Common myeloid progenitor, CD34-positive (primary cell): Measurements from ENCODE around the gene ARHGAP26.

Source experiments
- CTCF ChIA-PET: fragments of 350-600 bp; sonication (Branson Sonifier 250); formaldehyde crosslinking; loops from one replicate; lab custom pipeline; 2021; ENCODE audit warnings: antibody characterized with exemption; lab: Charles Lee
- POLR2A ChIA-PET: fragments of 350-600 bp; sonication (Branson Sonifier 250); formaldehyde crosslinking; loops from one replicate; lab custom pipeline; 2021; ENCODE audit warnings: antibody characterized with exemption; lab: Charles Lee
- DNase-seq, 3 donors: peaks; one replicate each; pipeline versions ENCODE4 v3.0.0 to v3.0.0-alpha.2; 2013
- H3K27ac ChIP-seq, 2 experiments: 1 replicate in 1 of 2; 2 replicates in 1 of 2; pipeline ENCODE4 v1.7.0; 2013; ENCODE audit warnings: inconsistent platforms in 2 of 2, low read length in 2 of 2, mild to moderate bottlenecking in 2 of 2, low read depth in 1 of 2, moderate library complexity in 1 of 2; ENCODE audit not compliant: severe bottlenecking in 2 of 2, insufficient read depth in 1 of 2, poor library complexity in 1 of 2
- H3K27me3 ChIP-seq, 5 experiments: replicated peaks in 2 of 5; 1 replicate in 3 of 5; 2 replicates in 2 of 5; pipeline versions ENCODE4 v1.6.1 to v1.7.0; 2013; ENCODE audit warnings: low read length in 4 of 5, mild to moderate bottlenecking in 2 of 5, moderate library complexity in 2 of 5, inconsistent platforms in 1 of 5; ENCODE audit not compliant: insufficient read depth in 5 of 5, control insufficient read depth in 4 of 5
- H3K36me3 ChIP-seq, 4 experiments: 1 replicate in 2 of 4; 2 replicates in 2 of 4; pipeline versions ENCODE4 v1.6.1 to v1.7.0; 2013; ENCODE audit warnings: low read length in 3 of 4, control low read depth in 1 of 4, mild to moderate bottlenecking in 1 of 4; ENCODE audit not compliant: control insufficient read depth in 4 of 4, insufficient read depth in 4 of 4
- H3K4me1 ChIP-seq, 4 experiments: 1 replicate in 3 of 4; 2 replicates in 1 of 4; pipeline versions ENCODE4 v1.6.1 to v1.7.1; 2013; ENCODE audit warnings: low read length in 3 of 4, mild to moderate bottlenecking in 3 of 4, control low read depth in 1 of 4, inconsistent platforms in 1 of 4, moderate library complexity in 1 of 4; ENCODE audit not compliant: control insufficient read depth in 4 of 4, insufficient read depth in 4 of 4; ENCODE audit errors: control extremely low read depth in 1 of 4
- H3K4me3 ChIP-seq, 7 experiments: 1 replicate in 4 of 7; 2 replicates in 3 of 7; pipeline versions ENCODE4 v1.5.1 to v1.7.0; 2013; ENCODE audit warnings: mild to moderate bottlenecking in 7 of 7, low read length in 6 of 7, moderate library complexity in 6 of 7, inconsistent platforms in 2 of 7, low read depth in 2 of 7, control low read depth in 1 of 7; ENCODE audit not compliant: insufficient read depth in 4 of 7, control insufficient read depth in 1 of 7; ENCODE audit errors: extremely low read depth in 1 of 7
- H3K9me3 ChIP-seq, 5 experiments: 1 replicate in 4 of 5; 2 replicates in 1 of 5; pipeline versions ENCODE4 v1.6.1 to v1.7.1; 2013; ENCODE audit warnings: low read length in 4 of 5, mild to moderate bottlenecking in 2 of 5, inconsistent platforms in 1 of 5, low read depth in 1 of 5, moderate library complexity in 1 of 5; ENCODE audit not compliant: control insufficient read depth in 4 of 5, insufficient read depth in 2 of 5; ENCODE audit errors: control extremely low read depth in 1 of 5
- WGBS: methylation state at CpG from one replicate; pipeline ENCODE4 v1.1.5; 2013; ENCODE audit not compliant: insufficient coverage; 5-methylcytosine and 5-hydroxymethylcytosine counted together

Gene ARHGAP26

GRCh38 chr5:143258559-143259253 lies 488.5 kb downstream of the ARHGAP26 start:
- WGBS = 100% methylated on average over 8 of the region's 12 CpGs
- no peaks in the 10 kb centered on the region for H3K9me3 ChIP-seq
- H3K27ac ChIP-seq = no peak overlapping the region
- H3K36me3 ChIP-seq = no peaks in the 10 kb centered on the region
- POLR2A ChIA-PET = no interaction called here
- no peaks in the 10 kb centered on the region for H3K27me3 ChIP-seq
- no peak overlapping the region for H3K4me3 ChIP-seq
- H3K4me1 ChIP-seq = no peaks in the 10 kb centered on the region
- DNase-seq = peak in 1 of 3 donors; percentile 17
- CTCF ChIA-PET = no interaction called here

GRCh38 chr5:143259254-143259605 lies 489.1 kb downstream of the ARHGAP26 start:
- Histone ChIP-seq H3K36me3 (no peaks in the 10 kb centered on the region), H3K27ac (no peak overlapping the region), H3K4me1 (no peaks in the 10 kb centered on the region), H3K9me3 (no peaks in the 10 kb centered on the region), H3K4me3 (no peak overlapping the region), H3K27me3 (no peaks in the 10 kb centered on the region)
- no peak for DNase-seq
- POLR2A ChIA-PET = no interaction called here
- WGBS = 100% methylated on average over 7 of the region's 7 CpGs
- CTCF ChIA-PET = no interaction called here

- Histone ChIP-seq H3K36me3 (no peaks in the 10 kb centered on the region), H3K9me3 (peaks cover 0 to 7% (median 0%) of the 10 kb centered on the region in 5 experiments), H3K4me1 (no peaks in the 10 kb centered on the region), H3K27ac (no peak overlapping the region), H3K27me3 (no peaks in the 10 kb centered on the region), H3K4me3 (no peak overlapping the region)
- 87% methylated on average over 3 of the region's 7 CpGs for WGBS
- peak in 1 of 3 donors; percentile 13 for DNase-seq
- CTCF ChIA-PET = interaction anchor here (1.1 kb wide), 1 partner anchor 54 kb away, joined by 3 read pairs; no protein-coding TSS in a partner anchor
- POLR2A ChIA-PET = no interaction called here
Measured at GRCh38 chr5:143261748-143262392, 491.7 kb downstream of the ARHGAP26 start.

GRCh38 chr5:143262393-143263174 lies 492.4 kb downstream of the ARHGAP26 start:
- ChIA-PET POLR2A (no interaction called here), CTCF (no interaction called here)
- no CpG with 5 or more reads among the region's 1 CpG for WGBS
- DNase-seq = no peak
- Histone ChIP-seq H3K4me3 (no peak overlapping the region), H3K4me1 (no peaks in the 10 kb centered on the region), H3K27ac (no peak overlapping the region), H3K27me3 (no peaks in the 10 kb centered on the region), H3K36me3 (no peaks in the 10 kb centered on the region), H3K9me3 (peaks cover 0 to 12% (median 1%) of the 10 kb centered on the region in 5 experiments)

GRCh38 chr5:143263272-143263810 lies 493.2 kb downstream of the ARHGAP26 start:
- H3K36me3 ChIP-seq = no peaks in the 10 kb centered on the region
- no peak for DNase-seq
- ChIA-PET POLR2A (no interaction called here), CTCF (no interaction called here)
- no peaks in the 10 kb centered on the region for H3K4me1 ChIP-seq
- WGBS = 100% methylated on average over 3 of the region's 4 CpGs
- peaks cover 0 to 17% (median 3%) of the 10 kb centered on the region in 5 experiments for H3K9me3 ChIP-seq
- H3K27ac ChIP-seq = no peak overlapping the region
- H3K4me3 ChIP-seq = no peak overlapping the region
- H3K27me3 ChIP-seq = no peaks in the 10 kb centered on the region

- Histone ChIP-seq H3K27ac (no peak overlapping the region), H3K9me3 (peaks cover 0 to 30% (median 3%) of the 10 kb centered on the region in 5 experiments), H3K36me3 (no peaks in the 10 kb centered on the region), H3K27me3 (no peaks in the 10 kb centered on the region), H3K4me1 (no peaks in the 10 kb centered on the region), H3K4me3 (no peak overlapping the region)
- WGBS = no CpG with 5 or more reads among the region's 2 CpGs
- ChIA-PET CTCF (interaction anchor here (0.6 to 1.5 kb wide), 2 partner anchors 128 to 425 kb away, joined by 3 read pairs; no protein-coding TSS in a partner anchor), POLR2A (no interaction called here)
- DNase-seq = no peak
Measured at GRCh38 chr5:143265995-143266394, 495.8 kb downstream of the ARHGAP26 start.
